Osteoblast (primary cell): Measurements from ENCODE around the gene CCL4L2. TPM values are rescaled to one million over a fixed set of nuclear protein-coding genes. Genes with fewer than 3 reads are reported as not detected.
A peak's percentile ranks its signal among the peaks of the same experiment; 100 is the strongest.
"Not testable (repeated sequence)": the region's sequence is repeated elsewhere in the genome, so short reads cannot be mapped to it uniquely, and the experiment has no call there.

Experiments
- DNase-seq: peaks from one replicate; pipeline ENCODE4 v3.0.0; 2011; ENCODE audit warnings: low spot score, mixed read lengths; ENCODE audit not compliant: insufficient read length; ENCODE audit errors: missing footprints
- H2AFZ ChIP-seq: 2 replicates; pipeline ENCODE4 v1.6.0; 2011; ENCODE audit warnings: mild to moderate bottlenecking, low read length
- H3K27ac ChIP-seq: 2 replicates; pipeline ENCODE4 v1.5.1; 2011; ENCODE audit warnings: mild to moderate bottlenecking, low read depth, low read length, moderate library complexity
- H3K27me3 ChIP-seq: 2 replicates; pipeline ENCODE4 v1.6.0; 2012; ENCODE audit warnings: mild to moderate bottlenecking, control low read depth, inconsistent platforms, low read length, moderate library complexity; ENCODE audit not compliant: insufficient read depth
- H3K36me3 ChIP-seq: 2 replicates; pipeline ENCODE4 v1.5.1; 2011; ENCODE audit warnings: mild to moderate bottlenecking, low read length, control low read depth, moderate library complexity; ENCODE audit not compliant: insufficient read depth
- H3K4me1 ChIP-seq: 2 replicates; pipeline ENCODE4 v1.5.1; 2011; ENCODE audit warnings: mild to moderate bottlenecking, low read length, control low read depth, moderate library complexity; ENCODE audit not compliant: insufficient read depth
- H3K4me2 ChIP-seq: 2 replicates; pipeline ENCODE4 v1.6.0; 2011; ENCODE audit warnings: mild to moderate bottlenecking, low read length; ENCODE audit not compliant: insufficient read depth
- H3K4me3 ChIP-seq: fragments of 200-600 bp; sonication (generic); 3 replicates; pipeline ENCODE4 v1.5.1; 2012; ENCODE audit warnings: mild to moderate bottlenecking, low read length, inconsistent platforms; ENCODE audit not compliant: insufficient read depth
- H3K79me2 ChIP-seq: 2 replicates; pipeline ENCODE4 v1.6.0; 2012; ENCODE audit warnings: mild to moderate bottlenecking, low read length, control low read depth, inconsistent platforms; ENCODE audit not compliant: insufficient read depth
- H3K9me3 ChIP-seq: 2 replicates; pipeline ENCODE4 v1.5.1; 2011; ENCODE audit warnings: low read depth, low read length, control low read depth
- H4K20me1 ChIP-seq: 2 replicates; pipeline ENCODE4 v1.6.0; 2012; ENCODE audit warnings: mild to moderate bottlenecking, low read length, control low read depth; ENCODE audit not compliant: insufficient read depth
- CTCF ChIP-seq: IDR thresholded peaks from 2 replicates; pipeline ENCODE4 v1.5.1; 2011; ENCODE audit warnings: mild to moderate bottlenecking, low read depth, low read length, moderate library complexity; ENCODE audit errors: extremely low read depth
- total RNA-seq: library from RNA; depleted of rRNA; stranded (reverse); fragments of >200 nt; gene quantifications from 2 replicates; pipeline ENCODE4 v1.2.3, GENCODE V29; 2012

The CCL4L2 gene
- total RNA-seq: not detected in 2 replicates

GRCh38 chr17:36210439-36211211, at the start of gene CCL4L2:
CCL4L2 (plus strand) TSS chr17:36211063.
- not testable (repeated sequence) for H3K79me2 ChIP-seq, H2AFZ ChIP-seq, H3K9me3 ChIP-seq, DNase-seq, H3K4me2 ChIP-seq, H3K4me3 ChIP-seq, H3K27me3 ChIP-seq, H3K27ac ChIP-seq, H3K4me1 ChIP-seq, H4K20me1 ChIP-seq, H3K36me3 ChIP-seq

- DNase-seq, H2AFZ ChIP-seq, H3K4me1 ChIP-seq, H3K4me3 ChIP-seq, H3K36me3 ChIP-seq, H4K20me1 ChIP-seq, H3K27ac ChIP-seq, H3K4me2 ChIP-seq, H3K9me3 ChIP-seq, H3K79me2 ChIP-seq, H3K27me3 ChIP-seq: not testable (repeated sequence)
Observed at GRCh38 chr17:36168836-36169235, 42.0 kb upstream of the CCL4L2 start.

- not testable (repeated sequence) for DNase-seq, H3K4me3 ChIP-seq, H3K36me3 ChIP-seq, H3K27me3 ChIP-seq, H4K20me1 ChIP-seq, H3K4me2 ChIP-seq, H3K79me2 ChIP-seq, H3K4me1 ChIP-seq, H3K9me3 ChIP-seq, H3K27ac ChIP-seq, H2AFZ ChIP-seq
Observed at GRCh38 chr17:36176536-36176935, 34.3 kb upstream of the CCL4L2 start, which contains the start of gene TBC1D3B. TBC1D3B (minus strand) TSS chr17:36176636; CDS start chr17:36175050, 1,586 bp downstream.

- not testable (repeated sequence) for H3K4me3 ChIP-seq, H3K79me2 ChIP-seq, H3K4me1 ChIP-seq, H3K36me3 ChIP-seq, H2AFZ ChIP-seq, H3K9me3 ChIP-seq, H3K27ac ChIP-seq, H3K4me2 ChIP-seq, H4K20me1 ChIP-seq, H3K27me3 ChIP-seq
- DNase-seq: peak; percentile 25
Observed at GRCh38 chr17:36181446-36182175, 29.3 kb upstream of the CCL4L2 start.

- no peaks in the 10 kb centered on the region for H3K36me3 ChIP-seq
- no peaks in the 10 kb centered on the region for H3K9me3 ChIP-seq
- no peaks in the 10 kb centered on the region for H3K79me2 ChIP-seq
- peak overlapping the region; percentile 84 for H3K4me2 ChIP-seq
- no peaks in the 10 kb centered on the region for H3K4me1 ChIP-seq
- no peak for TF ChIP-seq CTCF
- H3K27ac ChIP-seq: no peak overlapping the region
- H3K4me3 ChIP-seq: peak overlapping the region; percentile 73
- H4K20me1 ChIP-seq: no peaks in the 10 kb centered on the region
- H2AFZ ChIP-seq: peak overlapping the region; percentile 83
- DNase-seq: peak; percentile 72
- peaks cover 4% of the 10 kb centered on the region for H3K27me3 ChIP-seq
Observed at GRCh38 chr17:36182176-36183000, 28.5 kb upstream of the CCL4L2 start.
